GM19025 (cell line): ENCODE measurements around the gene PUM1.
"Not testable (repeated sequence)": the region's sequence is repeated elsewhere in the genome, so short reads cannot be mapped to it uniquely, and the experiment has no call there.

Experiments used
- ATAC-seq: cut with Tn5 transposase; IDR thresholded peaks from one replicate; pipeline ENCODE4 v1.9.1; 2021; ENCODE audit warnings: mild to moderate bottlenecking, low read depth, moderate library complexity; ENCODE audit not compliant: unreplicated experiment

PUM1 gene, protein sequence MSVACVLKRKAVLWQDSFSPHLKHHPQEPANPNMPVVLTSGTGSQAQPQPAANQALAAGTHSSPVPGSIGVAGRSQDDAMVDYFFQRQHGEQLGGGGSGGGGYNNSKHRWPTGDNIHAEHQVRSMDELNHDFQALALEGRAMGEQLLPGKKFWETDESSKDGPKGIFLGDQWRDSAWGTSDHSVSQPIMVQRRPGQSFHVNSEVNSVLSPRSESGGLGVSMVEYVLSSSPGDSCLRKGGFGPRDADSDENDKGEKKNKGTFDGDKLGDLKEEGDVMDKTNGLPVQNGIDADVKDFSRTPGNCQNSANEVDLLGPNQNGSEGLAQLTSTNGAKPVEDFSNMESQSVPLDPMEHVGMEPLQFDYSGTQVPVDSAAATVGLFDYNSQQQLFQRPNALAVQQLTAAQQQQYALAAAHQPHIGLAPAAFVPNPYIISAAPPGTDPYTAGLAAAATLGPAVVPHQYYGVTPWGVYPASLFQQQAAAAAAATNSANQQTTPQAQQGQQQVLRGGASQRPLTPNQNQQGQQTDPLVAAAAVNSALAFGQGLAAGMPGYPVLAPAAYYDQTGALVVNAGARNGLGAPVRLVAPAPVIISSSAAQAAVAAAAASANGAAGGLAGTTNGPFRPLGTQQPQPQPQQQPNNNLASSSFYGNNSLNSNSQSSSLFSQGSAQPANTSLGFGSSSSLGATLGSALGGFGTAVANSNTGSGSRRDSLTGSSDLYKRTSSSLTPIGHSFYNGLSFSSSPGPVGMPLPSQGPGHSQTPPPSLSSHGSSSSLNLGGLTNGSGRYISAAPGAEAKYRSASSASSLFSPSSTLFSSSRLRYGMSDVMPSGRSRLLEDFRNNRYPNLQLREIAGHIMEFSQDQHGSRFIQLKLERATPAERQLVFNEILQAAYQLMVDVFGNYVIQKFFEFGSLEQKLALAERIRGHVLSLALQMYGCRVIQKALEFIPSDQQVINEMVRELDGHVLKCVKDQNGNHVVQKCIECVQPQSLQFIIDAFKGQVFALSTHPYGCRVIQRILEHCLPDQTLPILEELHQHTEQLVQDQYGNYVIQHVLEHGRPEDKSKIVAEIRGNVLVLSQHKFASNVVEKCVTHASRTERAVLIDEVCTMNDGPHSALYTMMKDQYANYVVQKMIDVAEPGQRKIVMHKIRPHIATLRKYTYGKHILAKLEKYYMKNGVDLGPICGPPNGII

DNA sequence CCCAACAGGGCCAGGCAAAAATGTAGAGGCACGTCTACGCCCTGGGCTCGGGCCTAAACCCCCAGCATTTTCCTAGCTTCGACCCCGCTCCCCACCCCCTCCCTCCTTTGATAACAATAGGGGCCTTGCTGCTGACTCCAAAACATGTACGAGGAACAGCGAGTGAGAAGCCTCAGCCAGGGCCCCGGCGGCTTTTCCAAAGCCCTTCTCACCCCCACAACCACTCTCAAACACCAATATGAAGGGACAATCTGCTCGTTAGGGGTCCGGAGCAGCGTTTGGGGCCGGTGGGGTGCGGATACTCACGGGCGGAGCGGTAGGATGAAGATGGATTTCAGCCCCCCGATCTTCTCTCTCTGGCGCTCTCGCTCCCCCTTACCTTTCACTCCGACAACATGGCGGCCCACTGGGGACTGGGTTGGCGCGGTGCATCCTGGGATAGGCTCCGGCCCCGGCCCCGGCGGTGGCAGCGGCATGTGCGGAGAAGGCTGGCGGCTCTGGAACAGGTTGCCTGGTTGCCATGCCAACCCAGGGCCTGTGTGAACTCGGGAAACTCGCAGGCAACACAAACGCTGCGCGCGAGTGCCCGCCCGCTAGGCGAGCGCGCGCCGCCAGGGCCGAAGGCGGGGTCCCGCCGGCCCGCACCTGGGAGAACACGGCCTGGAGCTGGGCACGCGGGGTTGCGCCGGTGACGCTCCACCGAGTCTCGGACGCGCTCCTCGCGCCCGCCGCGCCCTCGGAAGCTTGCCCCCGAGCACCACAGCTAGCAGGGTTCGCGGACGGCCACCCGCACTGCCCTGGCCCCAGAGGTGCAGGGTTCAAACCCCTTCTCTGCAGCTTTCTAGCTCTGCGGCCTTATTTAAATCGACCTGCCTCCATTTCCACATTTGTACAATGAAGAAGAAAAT lies at the start of gene PUM1:
Gene PUM1 (minus strand): TSS at position 408 of the 908 bp plus-strand sequence. CDS start 6,151 bp downstream, outside the sequence.
- ATAC-seq = peak; percentile 95

DNA sequence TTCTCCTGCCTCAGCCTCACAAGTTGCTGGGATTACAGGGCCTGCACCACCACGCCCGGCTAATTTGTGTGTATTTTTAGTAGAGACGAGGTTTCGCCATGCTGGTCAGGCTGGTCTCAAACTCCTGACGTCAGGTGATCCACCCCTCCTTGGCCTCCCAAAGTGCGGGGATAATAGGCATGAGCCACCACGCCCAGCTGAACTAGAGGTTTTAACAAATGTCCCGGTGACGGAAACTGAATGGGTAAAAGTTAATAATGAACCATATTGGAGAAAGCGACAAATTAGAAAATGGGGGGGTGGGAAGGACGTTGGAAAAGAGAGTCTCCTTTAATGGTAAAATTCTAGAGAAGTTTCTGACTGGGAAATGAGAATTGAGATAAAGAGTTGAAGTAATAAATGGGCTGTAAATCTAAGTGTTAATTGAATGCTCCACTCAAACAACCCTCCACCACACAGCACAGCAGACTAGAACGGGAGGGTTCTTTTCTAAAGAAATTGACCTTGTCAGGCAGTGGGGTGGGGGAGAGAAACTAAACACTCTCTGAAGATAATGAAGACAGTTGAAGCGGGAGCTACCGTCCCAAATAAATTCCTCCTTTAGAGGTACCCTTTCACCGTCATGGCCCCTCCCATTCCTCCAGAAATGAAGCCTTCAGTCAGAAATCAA lies 46.9 kb upstream of the PUM1 start:
- no peak for ATAC-seq

DNA sequence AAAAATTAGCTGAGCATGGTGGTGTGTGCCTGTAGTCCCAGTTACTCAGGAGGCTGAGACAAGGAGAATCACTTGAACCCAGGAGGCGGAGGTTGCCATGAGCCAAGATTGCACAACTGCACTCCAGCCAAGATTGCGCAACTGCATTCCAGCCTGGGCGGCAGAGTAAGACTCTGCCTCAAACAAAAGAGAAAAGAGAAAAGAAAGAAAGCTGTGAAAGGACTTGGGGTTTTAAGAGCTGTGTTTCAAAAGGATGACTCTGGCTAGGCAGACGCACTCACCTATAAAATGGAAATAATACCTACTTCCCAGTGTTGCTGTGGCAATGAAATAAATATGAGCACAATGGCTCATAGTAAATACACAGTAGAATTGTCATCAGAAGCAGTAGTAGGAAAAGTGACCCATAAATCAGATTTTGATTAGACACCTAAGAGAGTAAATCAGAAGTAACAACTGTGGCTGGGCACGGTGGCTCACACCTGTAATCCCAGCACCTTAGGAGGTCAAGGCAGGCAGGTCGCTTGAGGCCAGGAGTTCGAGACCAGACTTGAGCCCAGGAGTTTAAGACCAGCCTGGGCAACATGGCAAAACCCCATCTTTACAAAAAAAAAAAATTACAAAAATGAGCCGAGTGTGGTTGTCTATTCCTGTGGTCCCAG lies 45.9 kb upstream of the PUM1 start:
- no peak for ATAC-seq

DNA sequence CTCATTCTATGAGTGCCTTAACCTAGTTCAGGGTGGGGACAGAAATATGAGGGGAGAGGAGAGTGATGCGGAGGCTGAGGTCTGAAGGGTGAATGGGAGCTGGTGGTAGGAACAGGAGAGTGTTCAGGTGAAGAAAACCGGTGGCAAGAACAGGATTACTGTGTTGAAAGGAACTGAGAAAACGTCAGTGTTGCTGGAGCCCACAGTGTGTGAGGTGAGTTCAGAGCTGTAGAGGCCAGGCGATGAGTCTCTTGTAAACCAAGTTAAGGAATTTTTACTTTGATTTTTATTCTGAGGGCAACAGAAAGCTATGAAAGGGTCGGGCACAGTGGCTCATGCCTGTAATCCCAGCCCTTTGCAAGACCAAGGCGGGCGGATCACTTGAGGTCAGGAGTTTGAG lies 45.3 kb upstream of the PUM1 start:
- ATAC-seq = no peak

DNA sequence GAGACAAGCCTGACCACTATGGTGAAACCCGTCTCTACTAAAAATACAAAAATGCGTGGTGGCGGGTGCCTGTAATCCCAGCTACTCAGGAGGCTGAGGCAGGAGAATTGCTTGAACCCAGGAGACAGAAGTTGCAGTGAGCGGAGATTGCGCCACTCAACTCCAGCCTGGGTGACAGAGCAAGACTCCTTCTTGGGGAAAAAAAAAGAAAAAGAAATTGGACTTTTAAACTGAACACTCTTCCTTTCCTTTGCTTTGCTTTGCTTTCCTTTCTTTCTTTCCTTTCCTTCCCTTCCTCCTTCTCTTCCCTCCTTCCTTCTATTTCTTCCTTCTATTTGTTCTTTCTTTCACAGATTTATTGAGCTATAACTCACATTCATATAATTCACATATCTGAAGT lies 43.3 kb upstream of the PUM1 start:
- no peak for ATAC-seq

DNA sequence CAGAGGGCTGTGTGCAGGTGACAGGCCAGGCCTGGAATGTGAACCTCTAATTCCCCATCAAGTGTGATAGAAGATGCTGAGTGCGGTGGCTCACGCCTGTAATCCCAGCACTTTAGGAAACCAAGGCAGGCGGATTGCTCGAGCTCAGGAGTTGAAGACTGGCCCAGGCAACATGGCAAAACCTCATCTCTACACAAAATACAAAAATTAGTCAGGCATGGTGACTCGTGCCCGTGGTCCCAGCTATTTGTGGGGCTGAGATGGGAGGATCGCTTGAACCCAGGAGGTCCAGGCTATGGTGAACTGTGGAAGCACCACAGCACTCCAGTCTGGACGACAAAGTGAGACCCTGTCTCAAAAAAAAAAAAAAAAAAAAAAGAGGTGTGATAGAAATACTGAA lies 40.1 kb upstream of the PUM1 start:
- ATAC-seq = no peak

DNA sequence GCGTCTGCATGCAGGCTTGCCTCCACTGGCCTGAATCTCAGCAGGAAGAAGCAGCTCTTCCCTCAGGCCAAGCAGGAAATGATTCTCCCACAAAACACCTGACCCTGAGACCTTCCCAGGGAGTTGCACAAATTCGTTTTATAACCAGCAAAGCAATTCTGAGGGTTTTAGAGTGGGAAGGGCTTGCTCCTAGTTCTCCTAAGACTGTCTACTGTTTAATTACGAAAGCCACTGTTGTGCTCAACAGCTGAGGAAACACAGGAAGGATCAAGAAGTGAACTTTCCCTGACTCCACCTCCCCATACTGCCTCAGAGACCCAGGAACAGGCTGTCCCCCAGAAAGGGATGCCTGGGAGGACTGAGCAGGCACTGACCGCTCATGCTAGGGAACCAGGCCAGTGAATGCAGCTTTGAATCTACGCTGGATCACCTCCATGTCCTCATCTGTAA lies 37.0 kb upstream of the PUM1 start:
- ATAC-seq = no peak

DNA sequence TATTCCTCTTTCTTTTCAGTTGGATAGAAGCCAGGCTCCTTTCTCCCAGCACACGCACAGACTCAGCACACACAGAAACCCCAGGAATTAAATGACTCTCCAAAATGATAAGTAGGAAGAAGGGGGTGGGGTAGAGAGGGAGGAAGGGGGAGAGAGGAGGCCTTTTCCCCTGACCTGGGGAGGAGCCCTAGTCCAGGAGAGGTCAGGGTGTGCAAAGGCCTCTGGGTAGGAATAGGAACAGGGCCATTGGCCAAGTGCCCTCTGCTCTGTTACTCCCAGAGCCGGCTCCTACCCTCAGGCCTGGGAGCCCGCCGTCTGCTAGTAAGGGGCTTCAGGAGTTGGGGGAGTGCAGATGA lies 35.6 kb upstream of the PUM1 start:
- no peak for ATAC-seq

DNA sequence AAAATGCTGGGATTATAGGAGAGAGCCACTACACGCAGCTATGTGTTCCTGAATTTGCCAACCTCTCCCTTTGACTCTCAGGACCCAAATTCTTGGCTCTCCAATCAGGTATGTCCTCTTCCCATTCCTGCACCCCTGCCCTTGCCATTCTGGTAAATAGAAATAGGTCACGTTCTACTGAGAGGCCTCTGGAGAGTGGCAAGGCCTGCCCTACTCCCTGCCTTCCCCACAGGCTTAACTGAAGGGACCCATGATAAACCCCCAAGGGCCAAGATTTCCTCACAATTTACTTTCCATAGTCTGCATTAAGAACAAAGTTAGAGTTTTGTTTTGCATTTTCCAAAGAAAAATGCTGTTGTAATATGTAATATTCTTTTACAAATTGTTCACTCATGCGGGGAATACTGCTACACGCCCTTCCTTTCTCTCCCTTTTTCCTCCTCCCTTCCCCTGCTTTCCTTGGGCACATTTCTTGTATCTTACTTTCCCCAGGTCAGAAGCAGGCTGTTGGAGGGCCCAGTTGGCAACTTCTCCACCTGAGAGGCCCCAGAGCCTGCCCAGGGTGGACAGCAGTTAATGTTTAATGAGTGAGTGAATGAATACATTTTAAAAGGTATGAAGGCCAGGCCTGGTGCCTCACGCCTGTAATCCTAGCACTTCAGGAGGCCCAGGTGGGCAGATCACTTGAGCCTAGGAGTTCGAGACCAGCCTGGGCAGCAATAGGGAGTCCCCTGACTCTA lies 33.9 kb upstream of the PUM1 start:
- no peak for ATAC-seq

DNA sequence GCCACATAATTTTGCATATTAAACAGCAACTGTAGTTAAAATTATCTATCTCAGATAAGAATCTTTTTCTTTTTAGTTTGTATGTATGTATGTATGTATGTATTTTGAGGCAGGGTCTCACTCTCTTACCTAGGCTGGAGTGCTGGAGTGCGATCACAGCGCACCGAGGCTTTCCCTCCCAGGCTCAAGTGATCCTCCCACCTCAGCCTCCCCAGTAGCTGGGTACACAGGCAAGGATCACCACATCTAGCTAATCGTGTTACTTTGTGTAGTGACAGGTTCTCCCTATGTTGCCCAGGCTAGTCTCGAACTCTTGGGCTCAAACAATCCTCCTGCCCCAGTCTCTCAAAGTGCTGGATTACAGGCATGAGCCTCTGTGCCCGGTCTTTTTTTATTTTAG lies 30.5 kb upstream of the PUM1 start:
- no peak for ATAC-seq

DNA sequence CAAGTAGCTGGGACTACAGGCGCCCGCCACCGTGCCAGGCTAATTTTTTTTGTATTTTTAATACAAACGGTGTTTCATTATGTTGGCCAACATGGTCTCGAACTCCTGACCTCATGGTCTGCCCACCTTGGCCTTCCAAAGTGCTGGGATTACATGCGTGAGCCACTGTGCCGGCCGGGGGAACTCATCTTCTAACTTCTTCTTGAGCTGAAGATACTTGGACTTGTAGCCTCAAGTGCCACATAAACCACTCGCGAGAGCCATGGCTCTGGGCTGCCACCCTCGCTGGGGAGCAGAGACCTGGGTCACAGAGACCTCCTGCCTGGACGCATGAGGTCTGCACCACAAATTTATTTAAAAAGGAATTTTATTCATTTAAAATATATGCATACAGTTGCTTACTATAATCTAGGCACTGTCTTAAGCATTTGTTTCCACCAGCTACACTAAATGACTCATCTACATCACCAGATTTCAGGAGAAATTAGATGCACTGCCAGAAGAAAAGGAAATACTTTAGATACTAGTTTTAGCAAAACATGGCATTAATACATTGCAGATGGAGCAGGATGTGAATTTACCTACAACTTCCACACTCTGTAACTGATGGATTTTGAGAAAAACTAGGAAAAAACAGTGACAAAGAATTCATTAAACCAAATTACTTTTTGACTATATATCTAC lies 29.9 kb upstream of the PUM1 start:
- no peak for ATAC-seq

DNA sequence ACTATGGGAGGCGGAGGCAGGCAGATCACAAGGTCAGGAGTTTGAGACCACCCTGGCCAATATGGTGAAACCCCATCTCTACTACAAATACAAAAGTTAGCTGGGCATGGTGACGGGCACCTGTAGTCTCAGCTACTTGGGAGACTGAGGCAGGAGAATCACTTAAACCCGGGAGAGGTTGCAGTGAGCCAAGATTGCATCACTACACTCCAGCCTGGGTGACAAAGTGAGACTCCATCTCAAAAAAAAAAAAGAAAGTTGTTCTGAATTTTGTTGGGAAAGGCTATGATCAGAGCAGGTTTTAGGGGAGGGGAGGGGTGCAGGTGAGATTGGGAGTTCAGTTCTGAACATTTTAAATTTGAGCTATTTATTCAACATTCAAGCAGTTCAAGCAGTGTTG lies 22.6 kb upstream of the PUM1 start:
- not testable (repeated sequence) for ATAC-seq

DNA sequence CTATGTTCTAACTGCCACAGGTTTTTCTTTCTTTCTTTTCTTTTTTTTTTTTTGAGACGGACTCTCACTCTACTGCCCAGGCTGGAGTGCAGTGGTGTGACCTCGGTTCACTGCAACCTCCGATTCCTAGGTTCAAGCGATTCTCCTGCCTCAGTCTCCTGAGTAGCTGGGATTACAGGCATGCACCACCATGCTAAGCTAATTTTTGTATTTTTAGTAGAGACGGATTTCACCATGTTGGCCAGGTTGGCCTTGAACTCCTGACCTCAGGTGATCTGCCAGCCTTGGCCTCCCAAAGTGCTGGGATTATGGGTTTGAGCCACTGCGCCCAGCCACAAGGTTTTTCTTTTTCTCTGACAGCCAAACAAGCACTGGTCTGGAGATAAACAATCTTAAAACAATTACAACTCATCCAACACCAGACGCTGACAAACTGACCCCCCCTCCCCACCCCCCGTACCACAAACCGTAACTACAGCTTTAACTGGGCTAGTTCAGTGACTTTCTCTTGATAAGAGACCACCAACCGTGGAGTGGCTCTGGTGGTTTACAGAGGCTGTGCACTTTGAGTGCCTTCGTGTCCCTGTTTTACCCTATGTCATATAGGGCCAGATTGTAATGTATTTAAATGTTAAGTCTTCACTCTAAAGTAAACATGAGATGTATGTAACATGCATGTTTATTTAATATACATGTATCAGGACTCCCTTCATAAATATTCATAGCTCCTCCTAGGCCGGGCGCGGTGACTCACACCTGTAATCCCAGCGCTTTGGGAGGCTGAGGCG lies 19.5 kb upstream of the PUM1 start:
- ATAC-seq = no peak

DNA sequence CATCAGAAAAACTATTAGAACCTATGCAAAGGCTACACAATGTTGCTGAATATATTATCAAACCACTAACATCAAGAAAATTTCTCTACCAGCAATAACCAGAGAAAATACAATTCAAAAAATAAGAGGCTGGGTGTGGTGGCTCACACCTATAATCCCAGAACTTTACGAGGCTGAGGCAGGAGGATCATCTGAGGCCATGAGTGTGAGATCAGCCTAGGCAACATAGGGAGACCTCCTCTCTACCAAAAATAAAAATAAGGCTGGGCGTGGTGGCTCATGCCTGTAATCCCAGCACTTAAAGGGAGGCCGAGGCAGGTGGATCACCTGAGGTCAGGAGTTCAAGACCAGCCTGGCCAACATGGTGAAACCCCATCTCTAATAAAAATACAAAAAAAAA lies 16.9 kb upstream of the PUM1 start:
- ATAC-seq = no peak

DNA sequence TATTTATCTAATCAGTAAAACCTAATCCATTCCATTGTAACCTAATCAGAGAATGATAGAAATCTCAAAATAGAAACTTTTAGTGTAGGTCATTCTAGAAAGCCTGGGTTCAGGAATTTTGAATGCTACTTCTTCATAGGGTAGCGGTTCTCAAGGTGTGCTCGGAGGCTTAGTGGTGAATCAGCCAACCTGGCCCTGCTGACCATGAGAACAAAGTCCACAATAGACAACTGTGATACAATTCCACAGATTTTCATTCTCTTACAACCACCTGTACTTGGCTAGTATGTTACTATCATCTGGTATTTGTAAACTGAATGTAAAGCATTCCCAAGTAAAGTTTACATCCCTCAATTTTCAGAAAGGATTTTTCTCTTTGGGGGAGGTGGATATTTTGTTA lies 7.5 kb upstream of the PUM1 start:
- no peak for ATAC-seq

DNA sequence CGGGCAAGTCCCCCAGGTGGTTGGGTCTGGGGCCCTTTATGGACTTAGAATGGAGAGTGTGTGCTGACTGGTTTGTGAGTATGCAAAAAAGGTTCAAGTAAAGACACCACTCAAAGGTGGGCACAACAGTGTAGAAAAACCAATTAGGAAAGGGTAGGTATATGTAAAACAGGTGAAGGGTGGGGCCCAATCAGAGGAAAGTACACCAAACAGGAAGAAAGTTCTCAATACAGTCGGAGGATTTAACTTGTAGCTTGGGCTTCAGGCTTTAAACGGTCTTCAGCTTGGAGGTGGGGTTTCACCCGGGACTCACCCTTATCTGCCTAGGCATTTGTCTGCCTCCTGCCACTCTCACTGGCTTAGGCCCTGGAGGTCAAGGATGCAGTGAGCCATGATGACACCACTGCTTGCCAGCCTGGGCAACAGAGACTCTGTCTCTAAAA lies 6.8 kb upstream of the PUM1 start:
- no peak for ATAC-seq

DNA sequence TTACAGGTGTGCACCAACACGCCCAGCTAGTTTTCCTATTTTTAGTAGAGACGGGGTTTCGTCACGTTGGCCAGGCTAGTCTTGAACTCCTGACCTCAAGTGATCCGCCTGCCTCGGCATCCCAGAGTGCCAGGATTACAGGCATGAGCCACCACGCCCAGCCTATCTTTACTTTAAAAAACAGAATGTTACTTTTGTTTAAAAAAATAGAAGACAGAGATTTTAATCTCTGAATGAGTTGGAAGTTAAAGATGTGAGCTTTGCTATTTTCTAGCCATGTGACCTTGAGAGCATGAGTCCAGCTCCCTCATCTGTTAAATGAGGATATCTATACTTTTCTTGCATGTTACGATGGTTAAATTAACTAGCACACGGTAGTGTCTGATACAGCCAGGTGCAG lies 3.9 kb upstream of the PUM1 start:
- no peak for ATAC-seq
